Mucosa of descending colon (tissue), 3 donors: Measurements from ENCODE around the gene MKNK2. TPM values are rescaled to one million over a fixed set of nuclear protein-coding genes. Genes with fewer than 3 reads are reported as not detected.

Source experiments
- ATAC-seq: fragments of 200-7000 bp; cut with Tn5 transposase; one replicate; pipeline ENCODE4 v1.9.1; 2020; ENCODE audit warnings: mild to moderate bottlenecking, moderate library complexity
- DNase-seq, 3 donors: peaks; one replicate each; pipeline ENCODE4 v3.0.0-alpha.2; 2020
- H3K36me3 ChIP-seq: fragments of 200-600 bp; one replicate; pipeline ENCODE4 v1.8.0; 2021; ENCODE audit warnings: low read depth, mild to moderate bottlenecking
- H3K4me1 ChIP-seq: fragments of 200-600 bp; one replicate; pipeline ENCODE4 v1.8.0; 2021; ENCODE audit warnings: low read depth, mild to moderate bottlenecking
- H3K4me3 ChIP-seq: fragments of 200-600 bp; one replicate; pipeline ENCODE4 v1.8.0; 2021; ENCODE audit warnings: mild to moderate bottlenecking
- H3K9me3 ChIP-seq: fragments of 200-600 bp; one replicate; pipeline ENCODE4 v1.8.0; 2021; ENCODE audit warnings: mild to moderate bottlenecking
- intact Hi-C, 2 donors: fragments of 100-400 bp; cut with DNase I in 1 of 2; cut with micrococcal nuclease in 1 of 2; formaldehyde crosslinking; loops; one replicate each; pipeline versions ENCODE4 v1.11.0 to v1.11.1; 2022; cut with DNase I, micrococcal nuclease
- total RNA-seq, 3 donors: library from RNA; stranded (reverse); fragmentation: NEBNext Ultra II Directional in 2 of 3; extraction: Animal tissue kit (Norgen Biotek cat#: 25700) in 2 of 3; gene quantifications; one replicate each; pipeline versions ENCODE4 v1.2.1 to v1.2.4, GENCODE V29; 2021 to 2023
- TF ChIP-seq, protein P1 (sequence below): fragments of 200-600 bp; IDR thresholded peaks from one replicate; pipeline ENCODE4 v1.8.0; 2022; ENCODE audit warnings: antibody characterized with exemption, mild to moderate bottlenecking
- donor health status: DM: no; HTN: no; CAD: no; lungs with moderate emphysema.
- donor health status: DM: no; HTN: no; CAD: no.
- donor health status: DM: no; HTN: yes; CAD: no.

MKNK2 gene
- total RNA-seq, 3 donors from 2014 or later, result 252 to 330 (median 304) TPM

DNA sequence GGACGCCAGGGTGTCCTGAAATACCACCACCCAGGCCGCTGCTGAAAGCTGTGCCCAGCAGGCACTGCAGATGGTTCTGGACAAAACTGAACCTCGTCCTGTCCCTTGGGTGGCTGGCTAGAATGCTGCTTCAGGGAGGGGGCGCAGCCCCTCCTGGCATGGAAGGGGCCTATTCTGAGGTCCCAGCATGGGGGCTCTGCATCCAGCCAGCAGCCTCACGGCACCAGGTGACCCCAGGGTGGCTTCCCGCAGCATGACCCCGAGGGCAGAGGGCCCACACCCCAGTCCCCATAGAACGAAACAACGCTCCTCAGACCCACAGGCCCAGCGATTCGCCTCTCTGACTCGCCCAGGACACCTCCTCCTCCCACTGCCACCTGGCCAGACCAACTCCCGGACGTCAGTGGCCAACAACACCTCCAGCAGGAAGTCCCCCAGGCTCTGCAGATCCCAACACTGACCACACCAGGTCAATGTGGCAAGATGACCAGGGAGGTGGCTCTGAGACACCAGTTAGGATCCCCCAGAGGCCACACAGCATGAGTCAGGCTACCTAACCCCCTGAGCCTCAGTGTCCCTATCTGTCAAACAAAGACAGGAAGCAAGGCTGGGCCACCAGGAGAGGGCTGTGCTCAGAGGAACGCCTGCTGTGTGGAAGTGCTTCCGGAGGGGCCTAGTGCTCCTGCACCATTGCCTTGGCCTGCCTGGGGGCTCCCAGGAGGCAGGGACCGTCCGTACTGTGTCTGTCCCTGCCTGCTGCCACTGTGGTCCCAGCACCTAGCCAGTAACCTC lies 6.1 kb downstream of the MKNK2 start:
- H3K9me3 ChIP-seq, result no peaks in the 10 kb centered on the region
- no peak overlapping the region for H3K4me3 ChIP-seq
- H3K36me3 ChIP-seq, result peaks cover 10% of the 10 kb centered on the region
- ATAC-seq (no peak), DNase-seq (peak in 2 of 3 donors; percentile 28 to 56)
- TF ChIP-seq, protein P1, sequence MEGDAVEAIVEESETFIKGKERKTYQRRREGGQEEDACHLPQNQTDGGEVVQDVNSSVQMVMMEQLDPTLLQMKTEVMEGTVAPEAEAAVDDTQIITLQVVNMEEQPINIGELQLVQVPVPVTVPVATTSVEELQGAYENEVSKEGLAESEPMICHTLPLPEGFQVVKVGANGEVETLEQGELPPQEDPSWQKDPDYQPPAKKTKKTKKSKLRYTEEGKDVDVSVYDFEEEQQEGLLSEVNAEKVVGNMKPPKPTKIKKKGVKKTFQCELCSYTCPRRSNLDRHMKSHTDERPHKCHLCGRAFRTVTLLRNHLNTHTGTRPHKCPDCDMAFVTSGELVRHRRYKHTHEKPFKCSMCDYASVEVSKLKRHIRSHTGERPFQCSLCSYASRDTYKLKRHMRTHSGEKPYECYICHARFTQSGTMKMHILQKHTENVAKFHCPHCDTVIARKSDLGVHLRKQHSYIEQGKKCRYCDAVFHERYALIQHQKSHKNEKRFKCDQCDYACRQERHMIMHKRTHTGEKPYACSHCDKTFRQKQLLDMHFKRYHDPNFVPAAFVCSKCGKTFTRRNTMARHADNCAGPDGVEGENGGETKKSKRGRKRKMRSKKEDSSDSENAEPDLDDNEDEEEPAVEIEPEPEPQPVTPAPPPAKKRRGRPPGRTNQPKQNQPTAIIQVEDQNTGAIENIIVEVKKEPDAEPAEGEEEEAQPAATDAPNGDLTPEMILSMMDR, result no peak
- intact Hi-C loops, result no loop called here
- H3K4me1 ChIP-seq, result peaks cover 74% of the 10 kb centered on the region

DNA sequence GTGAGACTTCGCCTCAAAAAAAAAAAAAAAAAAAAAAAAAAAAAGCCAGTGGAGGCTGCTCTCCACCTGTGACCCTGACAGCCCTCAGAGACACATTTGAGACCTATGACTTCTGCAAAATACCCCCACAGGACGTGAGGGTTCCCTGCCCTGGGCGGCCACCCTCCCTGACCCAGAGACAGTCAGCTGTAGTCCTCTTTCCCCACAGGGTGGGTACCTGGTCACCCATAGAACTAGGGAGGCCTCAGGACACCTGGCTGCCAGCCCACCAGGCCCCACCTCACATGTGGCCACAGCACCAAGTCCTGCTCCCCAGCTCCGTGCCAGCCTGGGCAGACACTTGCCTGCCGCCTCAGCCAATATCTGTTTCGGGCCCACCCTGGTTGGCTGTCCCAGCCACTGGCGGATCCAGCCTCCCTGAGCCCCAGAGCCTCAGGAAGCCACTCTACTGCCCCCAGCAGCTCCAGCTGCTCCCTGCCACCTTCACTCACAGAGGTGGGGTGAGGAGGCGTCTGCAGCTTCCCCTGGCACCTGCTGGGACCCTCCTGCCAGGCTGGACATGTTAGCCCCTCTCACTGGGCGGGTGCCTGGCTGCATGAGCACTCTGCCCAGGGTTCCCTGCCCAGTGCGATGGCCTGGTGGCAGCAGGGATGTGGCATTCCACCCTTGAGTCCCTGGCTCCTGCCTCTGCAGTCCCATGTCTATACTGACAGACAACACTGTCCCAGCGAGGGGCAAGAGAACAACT lies 6.9 kb downstream of the MKNK2 start:
- no peaks in the 10 kb centered on the region for H3K9me3 ChIP-seq
- H3K4me1 ChIP-seq, result peaks cover 69% of the 10 kb centered on the region
- peaks cover 10% of the 10 kb centered on the region for H3K36me3 ChIP-seq
- intact Hi-C loops, result no loop called here
- TF ChIP-seq, protein P1, result no peak
- no peak overlapping the region for H3K4me3 ChIP-seq
- ATAC-seq (no peak), DNase-seq (peak in 2 of 3 donors; percentile 44 to 67)

DNA sequence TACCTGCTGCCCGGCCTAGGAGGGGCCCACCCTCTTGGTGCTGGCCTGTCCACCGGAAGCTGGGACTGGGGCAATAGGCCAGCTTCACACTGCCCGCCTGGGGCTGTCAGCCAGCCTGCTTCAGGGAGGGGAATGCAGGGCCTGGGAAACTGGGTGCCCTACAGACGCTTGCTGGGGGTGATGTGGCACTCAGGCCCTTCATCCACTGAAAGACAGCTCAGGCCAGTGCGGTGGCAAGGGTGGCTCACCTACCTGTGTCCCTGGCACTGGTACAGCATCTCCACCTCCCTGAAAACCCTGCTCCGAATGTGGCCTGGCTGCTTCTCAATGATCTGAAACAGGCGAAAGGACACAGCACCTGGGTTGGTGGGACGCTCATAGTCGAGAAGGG lies 7.8 kb downstream of the MKNK2 start:
- H3K9me3 ChIP-seq, result no peaks in the 10 kb centered on the region
- H3K4me1 ChIP-seq, result peaks cover 60% of the 10 kb centered on the region
- no peak for ATAC-seq
- TF ChIP-seq, protein P1, result no peak
- intact Hi-C loops, result no loop called here
- H3K4me3 ChIP-seq, result no peak overlapping the region
- peaks cover 10% of the 10 kb centered on the region for H3K36me3 ChIP-seq
- peak in 2 of 3 donors; percentile 37 to 62 for DNase-seq

DNA sequence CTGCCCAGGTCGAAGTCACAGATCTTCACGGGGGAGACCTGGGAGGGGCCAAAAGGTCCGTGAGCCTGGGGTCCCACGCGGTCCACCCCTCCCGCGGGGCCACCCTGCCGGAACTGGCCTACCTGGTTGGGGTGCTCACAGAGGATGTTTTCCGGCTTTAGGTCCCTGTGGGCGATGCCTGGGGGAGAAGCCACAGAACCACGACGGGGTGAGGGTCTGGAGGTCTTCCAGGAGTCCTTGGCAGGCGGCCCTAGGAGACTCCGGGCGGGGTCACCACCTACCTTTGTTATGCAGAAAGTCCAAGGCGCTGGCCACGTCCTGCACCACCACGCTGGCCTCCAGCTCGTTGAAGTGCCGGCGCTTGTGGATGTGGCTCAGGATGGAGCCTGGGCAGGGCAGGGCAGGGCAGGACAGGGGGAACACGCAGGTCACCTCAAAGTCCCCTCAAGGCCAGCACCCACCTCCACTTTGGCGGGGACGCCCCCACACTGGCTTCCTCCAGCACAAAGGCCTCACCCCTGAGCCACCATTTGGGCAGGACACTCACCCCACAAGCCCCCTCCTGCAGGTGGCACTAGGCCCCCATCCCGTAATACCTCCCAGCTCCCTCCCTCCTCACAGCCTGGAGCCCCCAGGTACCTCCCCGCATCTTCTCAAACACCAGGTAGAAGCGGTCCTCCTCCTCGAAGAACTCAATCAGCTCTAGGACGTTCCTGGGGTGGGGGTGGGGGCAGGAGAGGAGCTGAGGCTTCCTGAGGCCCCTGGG lies 8.4 kb downstream of the MKNK2 start:
- DNase-seq (peak; percentile 61 to 80 (median 72)), ATAC-seq (peak; percentile 20)
- no peaks in the 10 kb centered on the region for H3K9me3 ChIP-seq
- intact Hi-C loops, result no loop called here
- H3K36me3 ChIP-seq, result peaks cover 10% of the 10 kb centered on the region
- peaks cover 54% of the 10 kb centered on the region for H3K4me1 ChIP-seq
- TF ChIP-seq, protein P1, result no peak
- H3K4me3 ChIP-seq, result peak overlapping the region; percentile 5

DNA sequence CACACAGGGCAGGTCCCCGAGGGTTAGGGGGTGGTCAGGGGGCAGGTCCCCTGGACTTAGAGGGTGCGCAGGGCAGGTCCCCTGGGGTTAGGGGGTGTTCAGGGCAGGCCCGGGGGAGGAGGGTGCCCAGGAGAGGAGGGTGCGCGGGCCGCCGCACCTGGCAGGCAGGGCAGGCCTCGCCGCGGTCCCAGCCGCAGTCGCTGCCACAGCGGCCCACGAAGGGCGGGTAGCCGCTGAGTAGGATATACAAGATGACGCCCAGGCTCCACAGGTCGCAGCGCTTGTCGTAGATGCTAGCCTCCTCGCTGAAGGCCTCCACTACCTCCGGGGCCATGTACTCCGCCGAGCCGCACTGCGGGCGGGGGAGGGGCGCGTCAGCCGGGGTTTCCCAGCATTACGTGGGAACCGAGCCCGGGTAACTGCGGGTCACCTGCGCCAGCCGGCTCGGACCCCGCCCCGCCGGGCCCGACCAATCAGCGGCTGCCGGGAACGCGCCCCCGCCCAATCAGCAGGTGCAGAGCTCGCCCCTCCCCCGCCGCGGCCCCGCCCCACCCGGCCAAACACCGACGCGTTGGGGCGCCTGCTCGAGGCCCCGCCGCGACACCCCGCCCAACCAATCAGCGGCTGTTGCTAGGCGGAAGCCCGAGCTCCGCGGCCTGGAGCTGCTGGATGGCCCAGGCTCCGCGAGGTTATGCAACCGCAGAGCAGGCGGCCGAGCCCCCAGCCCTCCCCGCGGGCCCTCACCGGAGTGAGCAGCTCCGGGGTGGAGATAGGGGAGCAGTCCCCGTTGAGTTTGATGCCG lies 9.2 kb downstream of the MKNK2 start:
- H3K36me3 ChIP-seq, result peaks cover 10% of the 10 kb centered on the region
- peaks cover 46% of the 10 kb centered on the region for H3K4me1 ChIP-seq
- H3K9me3 ChIP-seq, result no peaks in the 10 kb centered on the region
- peak overlapping the region; percentile 5 for H3K4me3 ChIP-seq
- DNase-seq (peak; percentile 99 to 100 (median 99)), ATAC-seq (peak; percentile 93)
- TF ChIP-seq, protein P1, result no peak
- intact Hi-C loops, result no loop called here
